ENCODE data around the gene NTM.

- no peak for TF ChIP-seq CTCF (IDR thresholded peaks at IDR 0.05)
- TF ChIP-seq POLR2A (IDR thresholded peaks at IDR 0.05): no peak
Measured at GRCh38 chr11:131514062-131514461, 143.6 kb downstream of the NTM start.

Measured in esophagus squamous epithelium (tissue), 4 donors.